HEK293T (cell line): Measurements from ENCODE around the gene CDH4.

Experiments
- ARNT ChIP-seq: fragments of 450-650 bp; IDR thresholded peaks from 2 replicates; pipeline ENCODE4 v1.6.1; 2017; ENCODE audit warnings: mild to moderate bottlenecking
- BHLHE40 ChIP-seq: fragments of 450-650 bp; IDR thresholded peaks from 2 replicates; pipeline ENCODE4 v1.6.1; 2016; ENCODE audit warnings: mild to moderate bottlenecking, moderate library complexity, borderline replicate concordance
- CTBP1 ChIP-seq: fragments of 450-650 bp; IDR thresholded peaks from 2 replicates; pipeline ENCODE4 v1.6.1; 2016; ENCODE audit warnings: borderline replicate concordance
- ELF4 ChIP-seq: fragments of 450-650 bp; IDR thresholded peaks from 2 replicates; pipeline ENCODE4 v1.6.1; 2017; ENCODE audit warnings: antibody characterized with exemption
- FOXA1 ChIP-seq: fragments of 450-650 bp; IDR thresholded peaks from 2 replicates; pipeline ENCODE4 v1.6.1; 2016; ENCODE audit warnings: mild to moderate bottlenecking
- FOXK2 ChIP-seq: fragments of 450-650 bp; IDR thresholded peaks from 2 replicates; pipeline ENCODE4 v1.6.1; 2016; ENCODE audit warnings: mild to moderate bottlenecking
- HDGF ChIP-seq: fragments of 450-650 bp; IDR thresholded peaks from 2 replicates; pipeline ENCODE4 v1.6.1; 2017; ENCODE audit warnings: antibody characterized with exemption, borderline replicate concordance
- LEF1 ChIP-seq: fragments of 450-650 bp; IDR thresholded peaks from 2 replicates; pipeline ENCODE4 v1.6.1; 2017; ENCODE audit warnings: mild to moderate bottlenecking, borderline replicate concordance
- NFRKB ChIP-seq: fragments of 450-650 bp; IDR thresholded peaks from 2 replicates; pipeline ENCODE4 v1.6.1; 2016; ENCODE audit warnings: mild to moderate bottlenecking, moderate library complexity
- PKNOX1 ChIP-seq: fragments of 450-650 bp; IDR thresholded peaks from 2 replicates; pipeline ENCODE4 v1.6.1; 2016
- SP1 ChIP-seq: fragments of 450-650 bp; IDR thresholded peaks from 2 replicates; pipeline ENCODE4 v1.6.1; 2017
- SUZ12 ChIP-seq: fragments of 450-650 bp; IDR thresholded peaks from 2 replicates; pipeline ENCODE4 v1.6.1; 2016; ENCODE audit warnings: mild to moderate bottlenecking

GRCh38 chr20:61810066-61810737 lies 558.1 kb downstream of the CDH4 start:
- no peak for TF ChIP-seq FOXK2
- TF ChIP-seq LEF1, result no peak
- no peak for TF ChIP-seq SUZ12
- TF ChIP-seq NFRKB, result no peak
- TF ChIP-seq BHLHE40, result no peak
- TF ChIP-seq SP1, result no peak
- no peak for TF ChIP-seq ARNT
- no peak for TF ChIP-seq CTBP1
- TF ChIP-seq FOXA1, result no peak
- no peak for TF ChIP-seq PKNOX1
- no peak for TF ChIP-seq HDGF
- no peak for TF ChIP-seq ELF4
